ENCODE results near the gene TMEM119.

Gene TMEM119

GRCh38 chr12:108615918-108616317, 18.0 kb upstream of the TMEM119 start:
- DNase-seq (ENCODE audit: low spot score): no peak

DNA sequence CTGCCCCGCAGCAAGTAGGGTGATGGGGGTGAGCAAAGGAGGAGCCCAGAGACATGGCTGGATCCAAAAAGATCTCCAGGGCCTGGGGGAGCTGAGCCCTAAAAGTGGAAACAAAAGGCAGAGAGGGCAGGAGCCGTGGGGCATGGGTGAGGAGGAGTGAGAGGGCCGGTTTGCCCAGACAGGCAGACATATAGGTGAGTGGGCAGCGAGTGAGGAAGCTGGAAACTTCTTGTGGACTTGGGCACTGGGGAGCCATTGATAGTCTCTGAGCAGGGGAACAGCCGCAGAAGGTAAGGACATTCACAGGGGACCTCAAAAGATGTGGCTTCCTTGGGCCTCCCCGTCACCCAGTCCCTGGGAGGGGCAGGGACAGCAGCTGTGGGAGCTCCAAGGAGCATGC, 16.8 kb upstream of the TMEM119 start:
- DNase-seq (ENCODE audit: low spot score): no peak

DNA sequence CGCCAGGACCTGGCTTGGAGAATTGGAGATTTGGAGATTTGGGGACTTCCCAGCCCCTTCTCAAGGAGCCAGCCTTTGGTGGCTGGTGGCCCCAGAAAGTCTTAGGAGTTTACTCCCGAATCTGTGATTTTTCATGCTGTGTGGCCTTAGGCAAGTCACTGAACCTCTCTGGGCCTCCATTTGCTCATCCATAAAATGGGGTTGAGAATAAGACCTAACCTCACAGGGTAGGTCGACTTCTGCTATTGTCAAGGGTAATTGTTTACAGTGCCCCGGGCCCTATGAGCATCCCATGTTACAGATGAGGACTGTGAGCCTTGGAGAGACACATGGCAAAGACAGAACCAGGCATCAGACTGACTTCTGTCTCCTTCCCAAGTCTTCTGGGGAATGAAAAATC, 16.2 kb upstream of the TMEM119 start:
- DNase-seq (ENCODE audit: low spot score): no peak

GRCh38 chr12:108613548-108613947, 15.7 kb upstream of the TMEM119 start:
- DNase-seq (ENCODE audit: low spot score): no peak

GRCh38 chr12:108612788-108613282, 15.0 kb upstream of the TMEM119 start:
- no peak for DNase-seq (ENCODE audit: low spot score)

DNA sequence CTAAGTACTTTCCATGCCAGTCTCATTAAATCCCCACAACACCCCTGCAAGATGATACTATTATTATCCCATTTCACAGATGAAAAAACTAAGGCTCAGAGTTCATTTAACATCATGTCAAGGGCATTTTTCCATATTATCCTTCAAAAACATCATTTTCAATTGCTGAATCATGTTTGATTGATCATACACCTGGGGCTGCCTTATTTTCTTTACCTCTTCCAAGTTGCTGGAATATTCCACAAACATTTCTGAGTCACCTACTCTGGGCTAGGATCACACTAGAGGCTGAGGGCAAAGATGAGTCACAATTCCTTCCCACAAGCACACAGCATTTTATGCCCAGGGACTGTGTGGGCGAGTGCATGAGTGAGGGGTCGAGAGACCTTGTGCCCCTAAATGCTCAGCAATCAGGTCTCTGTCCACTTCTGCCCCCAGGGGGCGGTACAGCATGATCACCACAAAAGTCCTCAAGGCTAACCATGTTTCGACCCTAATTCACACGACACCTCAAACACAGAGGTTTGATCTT, 14.1 kb upstream of the TMEM119 start:
- DNase-seq (ENCODE audit: low spot score): peak; percentile 75

DNA sequence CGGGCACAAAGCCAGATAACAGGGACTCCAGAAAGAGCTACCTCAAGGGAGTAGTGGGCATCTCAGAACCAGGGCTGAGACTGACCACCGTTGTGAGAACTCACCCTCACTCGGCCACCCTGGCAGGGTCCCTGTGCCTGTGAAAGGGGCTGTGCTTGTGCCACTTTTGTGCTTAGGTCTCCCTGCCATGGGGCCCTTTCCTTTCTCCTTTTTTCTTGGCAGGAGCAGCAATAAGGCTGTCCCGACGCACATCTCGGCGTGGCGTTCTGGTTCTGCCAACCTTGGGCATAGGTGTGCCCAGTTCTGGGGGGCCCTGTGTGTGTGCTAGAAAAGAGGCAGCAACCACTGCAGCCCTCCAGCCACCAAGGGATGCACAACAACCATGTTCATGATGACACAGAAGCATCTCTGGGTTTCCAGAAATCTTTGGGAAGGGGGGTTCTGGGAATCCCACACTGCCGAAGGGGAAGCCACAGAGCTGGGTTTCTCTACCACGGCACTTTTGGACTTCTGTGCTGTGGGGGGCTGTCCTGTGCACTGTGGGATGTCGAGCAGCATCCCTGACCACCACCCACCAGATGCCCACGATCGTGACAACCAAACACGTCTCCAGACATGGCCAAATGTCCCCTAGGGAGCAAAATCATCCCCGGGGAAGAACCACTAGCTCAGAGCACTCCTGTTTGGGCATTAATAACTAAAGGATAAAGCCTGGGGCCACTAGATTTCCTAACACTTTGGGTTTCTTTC, 13.1 kb upstream of the TMEM119 start:
- no peak for DNase-seq (ENCODE audit: low spot score)

DNA sequence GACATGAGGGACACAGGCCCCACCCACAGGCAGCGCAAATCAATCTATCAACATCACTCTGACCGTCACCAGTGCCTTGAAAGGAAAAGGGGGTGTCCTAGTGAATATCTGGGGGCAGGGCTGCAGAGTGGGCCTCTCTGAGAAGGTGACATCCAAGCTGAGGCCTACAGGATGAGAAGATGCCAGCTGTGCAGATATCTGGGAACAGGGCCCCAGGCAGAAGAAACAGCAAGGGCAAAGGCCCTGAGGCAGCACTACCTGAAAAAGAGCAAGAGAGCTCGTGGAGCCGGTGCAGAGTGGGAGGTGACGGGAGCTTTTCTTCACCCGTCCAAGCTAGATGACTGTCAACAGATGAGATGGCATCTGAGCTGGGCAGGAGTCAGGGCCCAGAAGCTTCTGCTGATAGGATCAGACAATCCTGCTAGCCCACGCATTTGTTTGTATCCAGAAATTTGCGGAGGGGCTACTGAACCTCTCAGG, 12.5 kb upstream of the TMEM119 start:
- DNase-seq (ENCODE audit: low spot score): no peak

DNA sequence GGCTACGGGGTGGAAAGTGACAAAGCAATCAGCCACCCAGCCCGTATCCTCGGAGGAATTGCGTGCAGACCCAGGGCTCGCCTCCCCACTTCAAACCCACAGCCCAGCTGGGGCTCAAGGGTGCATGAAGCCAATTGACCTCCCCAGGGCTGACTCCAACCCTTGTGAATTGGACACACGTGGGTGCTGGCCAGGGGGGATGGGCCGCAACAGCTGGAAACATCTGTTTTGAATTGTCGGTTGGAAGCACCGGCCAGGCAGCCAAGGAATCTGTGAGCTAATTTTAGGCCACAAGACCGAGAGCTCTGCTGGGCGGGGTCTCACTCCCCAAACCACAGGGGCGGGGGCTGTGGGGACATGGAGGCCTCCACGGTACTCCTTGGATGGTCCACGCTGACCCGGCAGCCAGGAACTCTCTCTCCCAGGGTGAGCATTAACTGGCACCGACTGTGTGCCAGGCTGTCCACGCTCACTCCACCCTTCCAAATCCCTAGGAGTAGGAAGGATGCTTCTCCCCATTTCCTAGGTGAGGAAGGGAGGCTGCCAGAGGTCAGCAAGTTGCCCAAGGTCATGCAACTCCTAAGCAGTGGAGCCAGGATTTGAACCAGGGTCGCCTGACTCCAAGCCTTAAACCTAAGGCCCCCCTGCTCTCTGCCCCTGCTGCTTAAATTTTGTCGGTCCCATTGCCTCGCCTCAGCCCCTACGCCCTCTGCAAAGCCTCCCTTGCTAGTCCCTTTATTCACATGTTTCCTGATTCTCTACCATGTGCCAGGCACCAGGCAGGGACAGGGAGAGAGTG, 11.9 kb upstream of the TMEM119 start:
- no peak for DNase-seq (ENCODE audit: low spot score)

DNA sequence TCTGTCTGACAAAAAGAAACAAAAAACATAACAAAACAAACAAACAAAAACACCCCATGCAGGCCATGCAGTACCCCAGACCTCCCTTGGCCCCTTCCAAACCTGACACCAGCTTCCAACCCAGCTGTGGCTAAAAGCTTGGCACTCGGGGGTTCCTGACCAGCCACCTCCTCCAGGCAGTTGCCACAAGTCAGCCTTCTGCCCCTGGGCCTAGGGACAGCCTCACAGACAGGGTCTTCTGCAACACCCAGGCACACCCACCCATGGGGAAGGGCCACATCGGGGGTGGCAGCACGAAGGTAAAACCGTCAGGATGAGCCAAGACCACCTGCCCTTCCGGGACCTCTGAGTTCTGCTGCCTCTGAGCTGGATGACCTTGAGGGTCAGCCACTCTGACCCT, 10.7 kb upstream of the TMEM119 start:
- no peak for DNase-seq (ENCODE audit: low spot score)

GRCh38 chr12:108607981-108608600, 10.2 kb upstream of the TMEM119 start:
- no peak for DNase-seq (ENCODE audit: low spot score)

- no peak for DNase-seq (ENCODE audit: low spot score)
Measured at GRCh38 chr12:108606492-108606891, 8.6 kb upstream of the TMEM119 start.

GRCh38 chr12:108605690-108606406, 8.0 kb upstream of the TMEM119 start:
- DNase-seq (ENCODE audit: low spot score): no peak

DNA sequence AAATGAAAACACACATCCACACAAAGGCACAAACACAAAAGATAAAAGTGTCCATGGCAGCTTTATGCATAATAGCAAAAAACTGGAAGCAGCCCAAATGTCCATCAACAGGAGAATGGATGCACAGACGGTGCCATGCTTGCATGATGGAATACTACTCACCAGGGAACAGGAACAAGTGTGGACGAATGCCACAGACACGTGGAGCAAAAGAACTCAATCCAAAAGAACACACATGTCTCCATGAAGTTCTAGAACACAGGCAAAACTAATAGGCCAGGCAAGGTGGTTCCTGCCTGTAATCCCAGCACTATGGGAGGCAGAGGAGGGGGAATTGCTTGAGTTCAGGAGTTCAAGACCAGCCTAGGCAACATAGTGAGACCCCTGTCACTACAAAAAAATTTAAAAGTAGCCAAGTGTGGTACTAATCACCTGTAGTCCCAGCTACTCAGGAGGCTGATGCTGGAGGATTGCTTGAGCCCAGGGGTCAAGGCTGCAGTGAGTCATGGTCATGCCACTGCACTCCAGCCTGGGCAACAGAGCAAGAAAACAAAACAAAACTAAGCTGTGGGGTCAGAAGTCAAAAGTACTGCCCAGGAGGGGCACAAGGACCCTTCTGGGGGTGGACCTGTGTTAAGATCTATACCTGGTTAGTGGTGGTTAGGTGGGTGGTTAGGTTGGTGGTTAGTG, 7.3 kb upstream of the TMEM119 start:
- DNase-seq (ENCODE audit: low spot score): peak; percentile 12

- no peak for DNase-seq (ENCODE audit: low spot score)
Measured at GRCh38 chr12:108604208-108604941, 6.5 kb upstream of the TMEM119 start.

- no peak for DNase-seq (ENCODE audit: low spot score)
Measured at GRCh38 chr12:108603743-108604142, 5.9 kb upstream of the TMEM119 start.

- no peak for DNase-seq (ENCODE audit: low spot score)
Measured at GRCh38 chr12:108602976-108603704, 5.3 kb upstream of the TMEM119 start.

DNA sequence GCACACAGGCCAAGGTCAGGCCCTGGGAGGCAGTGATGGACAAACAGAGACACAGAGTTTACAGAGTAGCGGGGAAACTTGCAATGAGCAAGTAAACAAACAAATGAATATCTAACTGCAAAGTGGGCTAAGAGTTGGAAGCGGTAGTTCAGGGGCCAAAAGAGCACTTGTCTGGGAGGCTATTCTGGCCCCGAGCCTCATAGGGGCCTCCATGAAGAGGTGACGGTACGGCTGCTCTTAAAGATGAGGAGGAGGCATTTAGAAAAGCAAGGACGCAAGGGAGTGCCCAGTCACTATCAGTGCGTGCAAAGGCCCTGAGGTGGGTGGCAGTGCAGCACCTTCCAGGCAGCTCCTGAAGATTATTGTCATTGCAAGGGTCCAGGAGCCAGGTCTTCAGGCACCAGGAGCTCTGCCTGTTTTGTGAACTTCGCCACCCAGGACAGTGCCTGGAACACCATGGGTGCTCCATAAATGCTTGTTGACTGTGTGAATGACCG, 4.4 kb upstream of the TMEM119 start:
- no peak for DNase-seq (ENCODE audit: low spot score)

DNA sequence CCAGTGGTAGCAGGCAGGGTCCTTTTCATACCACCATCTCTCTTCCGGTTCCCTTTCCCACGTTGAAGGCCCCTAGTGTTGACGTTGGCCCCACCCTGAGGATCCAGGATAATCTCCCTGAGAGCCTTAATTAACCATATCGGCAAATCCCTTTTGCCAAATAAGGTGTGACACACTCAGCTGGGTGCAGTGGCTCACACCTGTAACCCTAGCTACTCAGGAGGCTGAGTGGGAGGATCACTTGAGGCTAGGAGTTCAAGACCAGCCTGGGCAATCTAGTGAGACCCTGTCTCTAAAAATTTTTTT, 2.8 kb upstream of the TMEM119 start:
- DNase-seq (ENCODE audit: low spot score): no peak
